AG09319 (cell line): Measurements from ENCODE around the gene CPNE2.

Experiments
- DNase-seq: peaks from one replicate; pipeline ENCODE4 v3.0.0-alpha.2; 2010; ENCODE audit warnings: low read depth; ENCODE audit errors: extremely low read depth
- CTCF ChIP-seq: IDR thresholded peaks from 2 replicates; pipeline ENCODE4 v1.5.1; 2011; ENCODE audit warnings: low read depth, mild to moderate bottlenecking, inconsistent platforms, low read length, moderate library complexity

Gene CPNE2

GRCh38 chr16:57141822-57142631 lies 49.6 kb downstream of the CPNE2 start:
- TF ChIP-seq CTCF, result no peak
- DNase-seq, result no peak

- TF ChIP-seq CTCF, result no peak
- DNase-seq, result no peak
Measured at GRCh38 chr16:57143149-57143921, 51.0 kb downstream of the CPNE2 start.

- DNase-seq, result no peak
- no peak for TF ChIP-seq CTCF
Measured at GRCh38 chr16:57144027-57144426, 51.6 kb downstream of the CPNE2 start.

GRCh38 chr16:57145046-57146021 lies 53.0 kb downstream of the CPNE2 start:
- no peak for DNase-seq
- TF ChIP-seq CTCF, result no peak

GRCh38 chr16:57146040-57146647 lies 53.8 kb downstream of the CPNE2 start:
- no peak for TF ChIP-seq CTCF

GRCh38 chr16:57146735-57147134 lies 54.4 kb downstream of the CPNE2 start:
- no peak; the same call in 1 of the 2 replicates for TF ChIP-seq CTCF
- no peak for DNase-seq

More at GRCh38 chr16:57146040-57146647, 53.8 kb downstream of the CPNE2 start:
- DNase-seq, result no peak
